ENCODE results near the gene MAN2C1. TPM values are rescaled to one million over a fixed set of nuclear protein-coding genes. Genes with fewer than 3 reads are reported as not detected.

The MAN2C1 gene
- 100 to 1,000 TPM; 357 to 529 (median 447) TPM for total RNA-seq
- total RNA-seq (2013) = 163 TPM
- total RNA-seq = 129 to 479 (median 255) reads per million in 29 experiments

GRCh38 chr15:75367913-75368688 is at the start of gene MAN2C1:
Gene MAN2C1 (minus strand): TSS chr15:75368607. CDS start chr15:75368583, 24 bp downstream.
- no peaks in the 10 kb centered on the region for H3K27me3 Mint-ChIP-seq
- H3K4me1 Mint-ChIP-seq = peaks cover 16 to 27% (median 26%) of the 10 kb centered on the region in 3 donors
- peak; percentile 73 to 96 (median 84) for DNase-seq
- H3K4me3 Mint-ChIP-seq = peak within 1 kb of the TSS; percentile 89 to 91 (median 90)
- H3K27ac ChIP-seq (ENCODE audit: low read length) = peak within 1 kb of the TSS; percentile 92
- ChIA-PET CTCF (interaction anchor here (0.5 to 2.3 kb wide), 28 partner anchors 8 to 430 kb away, joined by 3 to 18 read pairs (median 4); partner anchors contain the start of genes COMMD4 (in 1 of the 2), COX5A (in 1 of the 2), IMP3 (in 1 of the 2) and NEIL1 (in 1 of the 2)), POLR2A (interaction anchor here (0.5 to 1.2 kb wide), 7 partner anchors 14 to 315 kb away, joined by 3 to 8 read pairs (median 3); partner anchors contain the start of gene SIN3A (in 1 of the 2))
- peaks cover 29% of the 10 kb centered on the region for H3K36me3 Mint-ChIP-seq
- H3K27ac Mint-ChIP-seq = peak within 1 kb of the TSS; percentile 95
- H3K4me1 ChIP-seq (ENCODE audit: control insufficient read depth in 1 of 2, extremely low read depth in 1 of 2, insufficient read depth in 2 of 2, low read length in 2 of 2) = peaks cover 3 to 18% of the 10 kb centered on the region in 2 experiments
- H3K9me3 Mint-ChIP-seq = no peaks in the 10 kb centered on the region
- H3K9me3 ChIP-seq = no peaks in the 10 kb centered on the region
- H3K27me3 ChIP-seq (replicated peaks in 1 of 2; ENCODE audit: control insufficient read depth in 2 of 2, extremely low read depth in 1 of 2, insufficient read depth in 2 of 2, low read length in 1 of 2) = no peaks in the 10 kb centered on the region
- peak; percentile 92 to 94 (median 92) for ATAC-seq (replicated peaks in 1 of 4)
- under 1% methylated on average over 57 of the region's 67 CpGs for WGBS (ENCODE audit: insufficient coverage)
- peak within 1 kb of the TSS; percentile 91 to 93 for H3K4me3 ChIP-seq (ENCODE audit: control insufficient read depth in 1 of 2, extremely low read depth in 1 of 2, low read length in 1 of 2)
- peaks cover 2 to 57% of the 10 kb centered on the region in 2 donors for H3K36me3 ChIP-seq (ENCODE audit: control insufficient read depth in 2 of 2, extremely low read depth in 1 of 2, insufficient read depth in 1 of 2, low read length in 1 of 2)

DNA sequence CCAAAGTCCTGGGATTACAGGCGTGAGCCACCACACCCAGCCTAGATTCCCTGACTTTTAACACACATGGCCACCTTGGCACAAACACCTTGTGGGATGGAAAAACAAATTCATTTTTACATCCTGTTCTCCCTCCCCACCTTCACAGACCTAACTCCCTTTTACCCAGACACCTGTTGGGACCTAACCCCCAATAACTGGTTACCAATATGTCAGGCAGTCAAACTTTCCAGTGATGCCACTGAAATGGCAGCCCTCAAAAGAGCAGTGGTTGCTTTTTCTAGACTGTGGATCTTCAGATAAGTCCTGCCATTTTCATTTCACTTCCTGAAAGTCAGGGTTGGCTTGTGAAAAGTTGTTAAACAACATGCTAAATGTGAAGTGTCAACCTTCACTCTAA is 48.2 kb upstream of the MAN2C1 start:
- H3K4me1 ChIP-seq (ENCODE audit: control insufficient read depth in 1 of 2, extremely low read depth in 1 of 2, insufficient read depth in 2 of 2, low read length in 2 of 2) = no peaks in the 10 kb centered on the region
- H3K27me3 Mint-ChIP-seq = no peaks in the 10 kb centered on the region
- no peak overlapping the region for H3K4me3 Mint-ChIP-seq
- DNase-seq (no peak), ATAC-seq (replicated peaks in 1 of 4) (no peak)
- no peaks in the 10 kb centered on the region for H3K27me3 ChIP-seq (replicated peaks in 1 of 2; ENCODE audit: control insufficient read depth in 2 of 2, extremely low read depth in 1 of 2, insufficient read depth in 2 of 2, low read length in 1 of 2)
- ChIA-PET CTCF (interaction anchor here (0.6 to 1.0 kb wide), 5 partner anchors 38 to 268 kb away, joined by 3 to 4 read pairs (median 3); no protein-coding TSS in a partner anchor), POLR2A (no interaction called here)
- no peaks in the 10 kb centered on the region for H3K9me3 Mint-ChIP-seq
- peaks cover 5 to 23% (median 12%) of the 10 kb centered on the region in 3 donors for H3K4me1 Mint-ChIP-seq
- H3K27ac Mint-ChIP-seq = peak overlapping the region; percentile 22 to 36
- 100% methylated on average over 1 of the region's 1 CpG for WGBS (ENCODE audit: insufficient coverage)
- no peak overlapping the region for H3K27ac ChIP-seq (ENCODE audit: low read length)
- no peak overlapping the region for H3K4me3 ChIP-seq (ENCODE audit: control insufficient read depth in 1 of 2, extremely low read depth in 1 of 2, low read length in 1 of 2)
- no peaks in the 10 kb centered on the region for H3K9me3 ChIP-seq
- H3K36me3 Mint-ChIP-seq = peaks cover 23% of the 10 kb centered on the region
- peaks cover 8 to 42% of the 10 kb centered on the region in 2 donors for H3K36me3 ChIP-seq (ENCODE audit: control insufficient read depth in 2 of 2, extremely low read depth in 1 of 2, insufficient read depth in 1 of 2, low read length in 1 of 2)

DNA sequence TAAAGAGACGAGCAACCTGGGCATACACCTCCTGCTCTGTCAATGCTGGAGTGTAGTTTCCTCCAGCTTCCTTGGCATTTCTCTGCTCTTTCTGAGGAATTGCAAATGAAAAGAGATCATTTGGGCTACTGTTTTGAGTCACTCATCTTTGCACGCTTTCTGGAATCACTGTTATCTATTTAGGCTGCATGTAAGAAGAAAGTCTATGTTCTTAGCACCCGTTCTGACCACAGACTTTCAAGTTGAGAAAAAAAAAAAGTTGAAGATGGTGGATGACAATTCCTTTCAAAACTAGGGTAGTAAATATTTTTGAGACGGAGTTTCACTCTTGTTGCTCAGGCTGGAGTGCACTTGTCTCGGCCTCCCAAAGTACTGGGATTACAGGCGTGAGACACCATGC is 41.8 kb upstream of the MAN2C1 start:
- Histone ChIP-seq H3K27ac (ENCODE audit: low read length) (no peak overlapping the region), H3K4me3 (ENCODE audit: control insufficient read depth in 1 of 2, extremely low read depth in 1 of 2, low read length in 1 of 2) (no peak overlapping the region), H3K4me1 (ENCODE audit: control insufficient read depth in 1 of 2, extremely low read depth in 1 of 2, insufficient read depth in 2 of 2, low read length in 2 of 2) (no peaks in the 10 kb centered on the region), H3K36me3 (ENCODE audit: control insufficient read depth in 2 of 2, extremely low read depth in 1 of 2, insufficient read depth in 1 of 2, low read length in 1 of 2) (peaks cover 17 to 79% of the 10 kb centered on the region in 2 donors), H3K9me3 (no peaks in the 10 kb centered on the region), H3K27me3 (replicated peaks in 1 of 2; ENCODE audit: control insufficient read depth in 2 of 2, extremely low read depth in 1 of 2, insufficient read depth in 2 of 2, low read length in 1 of 2) (no peaks in the 10 kb centered on the region)
- DNase-seq (no peak), ATAC-seq (replicated peaks in 1 of 4) (no peak)
- CTCF ChIA-PET = no interaction called here
- no peaks in the 10 kb centered on the region for H3K27me3 Mint-ChIP-seq
- WGBS (ENCODE audit: insufficient coverage) = 78% methylated on average over 4 of the region's 6 CpGs
- POLR2A ChIA-PET = no interaction called here
- no peaks in the 10 kb centered on the region for H3K9me3 Mint-ChIP-seq
- peaks cover 54% of the 10 kb centered on the region for H3K36me3 Mint-ChIP-seq
- H3K27ac Mint-ChIP-seq = peak overlapping the region in 1 of 2 donors; percentile 5
- no peak overlapping the region for H3K4me3 Mint-ChIP-seq
- peaks cover 7 to 24% (median 14%) of the 10 kb centered on the region in 3 donors for H3K4me1 Mint-ChIP-seq

GRCh38 chr15:75407083-75407482 is 38.7 kb upstream of the MAN2C1 start:
- no peak for ATAC-seq (replicated peaks in 1 of 4)
- H3K36me3 ChIP-seq (ENCODE audit: control insufficient read depth in 2 of 2, extremely low read depth in 1 of 2, insufficient read depth in 1 of 2, low read length in 1 of 2) = peaks cover 17 to 85% of the 10 kb centered on the region in 2 donors
- H3K36me3 Mint-ChIP-seq = peaks cover 58% of the 10 kb centered on the region

DNA sequence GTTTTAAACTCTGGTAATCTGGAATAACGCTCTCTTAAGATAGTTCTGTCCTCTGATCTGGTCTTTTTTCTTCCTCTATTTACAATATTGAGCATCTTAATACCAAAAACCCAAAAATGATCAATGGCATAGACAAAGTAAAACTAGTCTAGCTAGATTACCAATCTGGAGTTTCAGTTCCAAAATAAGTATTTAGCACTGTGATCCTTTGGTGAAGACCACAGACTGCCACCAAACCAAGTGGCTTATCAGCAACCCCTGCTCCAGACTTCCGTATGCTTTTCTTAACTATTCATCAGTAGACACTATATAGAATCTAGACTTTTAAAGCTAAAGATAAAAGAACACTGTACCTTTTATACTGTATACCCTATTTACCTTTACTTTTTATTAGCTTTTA is 35.5 kb upstream of the MAN2C1 start:
- Histone ChIP-seq H3K27ac (ENCODE audit: low read length) (no peak overlapping the region), H3K4me3 (ENCODE audit: control insufficient read depth in 1 of 2, extremely low read depth in 1 of 2, low read length in 1 of 2) (no peak overlapping the region), H3K4me1 (ENCODE audit: control insufficient read depth in 1 of 2, extremely low read depth in 1 of 2, insufficient read depth in 2 of 2, low read length in 2 of 2) (no peaks in the 10 kb centered on the region), H3K9me3 (no peaks in the 10 kb centered on the region), H3K27me3 (replicated peaks in 1 of 2; ENCODE audit: control insufficient read depth in 2 of 2, extremely low read depth in 1 of 2, insufficient read depth in 2 of 2, low read length in 1 of 2) (no peaks in the 10 kb centered on the region), H3K36me3 (ENCODE audit: control insufficient read depth in 2 of 2, extremely low read depth in 1 of 2, insufficient read depth in 1 of 2, low read length in 1 of 2) (peaks cover 0 to 79% of the 10 kb centered on the region in 2 donors)
- ChIA-PET POLR2A (no interaction called here), CTCF (interaction anchor here in 1 of 2 donors (0.5 to 1.2 kb wide), 2 partner anchors 13 to 58 kb away, joined by 3 to 5 read pairs; no protein-coding TSS in a partner anchor)
- Mint-ChIP-seq H3K4me1 (peaks cover 5 to 12% (median 5%) of the 10 kb centered on the region in 3 donors), H3K4me3 (no peak overlapping the region), H3K27me3 (no peaks in the 10 kb centered on the region), H3K9me3 (no peaks in the 10 kb centered on the region), H3K27ac (no peak overlapping the region), H3K36me3 (peaks cover 43% of the 10 kb centered on the region)
- ATAC-seq (replicated peaks in 1 of 4) (no peak), DNase-seq (no peak)
- 94% methylated on average over 2 of the region's 2 CpGs for WGBS (ENCODE audit: insufficient coverage)

More at GRCh38 chr15:75407083-75407482, 38.7 kb upstream of the MAN2C1 start:
- no peak for DNase-seq
- CTCF ChIA-PET = no interaction called here
- POLR2A ChIA-PET = no interaction called here
- Mint-ChIP-seq H3K9me3 (no peaks in the 10 kb centered on the region), H3K4me3 (no peak overlapping the region), H3K27ac (no peak overlapping the region), H3K4me1 (peaks cover 7 to 13% (median 12%) of the 10 kb centered on the region in 3 donors), H3K27me3 (no peaks in the 10 kb centered on the region)
- no peaks in the 10 kb centered on the region for H3K9me3 ChIP-seq
- no peak overlapping the region for H3K4me3 ChIP-seq (ENCODE audit: control insufficient read depth in 1 of 2, extremely low read depth in 1 of 2, low read length in 1 of 2)
- no peak overlapping the region for H3K27ac ChIP-seq (ENCODE audit: low read length)
- no peaks in the 10 kb centered on the region for H3K4me1 ChIP-seq (ENCODE audit: control insufficient read depth in 1 of 2, extremely low read depth in 1 of 2, insufficient read depth in 2 of 2, low read length in 2 of 2)
- WGBS (ENCODE audit: insufficient coverage) = no CpG with 5 or more reads among the region's 1 CpG
- no peaks in the 10 kb centered on the region for H3K27me3 ChIP-seq (replicated peaks in 1 of 2; ENCODE audit: control insufficient read depth in 2 of 2, extremely low read depth in 1 of 2, insufficient read depth in 2 of 2, low read length in 1 of 2)

- ChIA-PET CTCF (no interaction called here), POLR2A (interaction anchor here (0.5 to 1.0 kb wide), 3 partner anchors 10 to 63 kb away, joined by 5 to 19 read pairs (median 9); no protein-coding TSS in a partner anchor)
- no peaks in the 10 kb centered on the region for H3K9me3 Mint-ChIP-seq
- Histone ChIP-seq H3K4me3 (ENCODE audit: control insufficient read depth in 1 of 2, extremely low read depth in 1 of 2, low read length in 1 of 2) (no peak overlapping the region), H3K9me3 (no peaks in the 10 kb centered on the region), H3K27ac (ENCODE audit: low read length) (no peak overlapping the region), H3K36me3 (ENCODE audit: control insufficient read depth in 2 of 2, extremely low read depth in 1 of 2, insufficient read depth in 1 of 2, low read length in 1 of 2) (peaks cover 8 to 87% of the 10 kb centered on the region in 2 donors), H3K4me1 (ENCODE audit: control insufficient read depth in 1 of 2, extremely low read depth in 1 of 2, insufficient read depth in 2 of 2, low read length in 2 of 2) (no peaks in the 10 kb centered on the region), H3K27me3 (replicated peaks in 1 of 2; ENCODE audit: control insufficient read depth in 2 of 2, extremely low read depth in 1 of 2, insufficient read depth in 2 of 2, low read length in 1 of 2) (no peaks in the 10 kb centered on the region)
- H3K4me1 Mint-ChIP-seq = peaks cover 5 to 16% (median 10%) of the 10 kb centered on the region in 3 donors
- H3K36me3 Mint-ChIP-seq = peaks cover 44% of the 10 kb centered on the region
- peak overlapping the region in 1 of 2 donors; percentile 4 for H3K27ac Mint-ChIP-seq
- 93% methylated on average over 2 of the region's 2 CpGs for WGBS (ENCODE audit: insufficient coverage)
- no peak overlapping the region for H3K4me3 Mint-ChIP-seq
- ATAC-seq (replicated peaks in 1 of 4) (no peak), DNase-seq (no peak)
- no peaks in the 10 kb centered on the region for H3K27me3 Mint-ChIP-seq
These were observed 29.1 kb upstream of the MAN2C1 start for GRCh38 chr15:75397494-75397893.

Measured in T-cell (primary cell).